GM21825 (cell line): ENCODE data around the gene STK4.
"Not testable (repeated sequence)": the region's sequence is repeated elsewhere in the genome, so short reads cannot be mapped to it uniquely, and the experiment has no call there.

Experiments
- ATAC-seq: cut with Tn5 transposase; IDR thresholded peaks from one replicate; pipeline ENCODE4 v1.9.1; 2021; ENCODE audit warnings: mild to moderate bottlenecking, moderate library complexity; ENCODE audit not compliant: unreplicated experiment

Gene STK4

GRCh38 chr20:44981736-44982406 lies 15.6 kb downstream of the STK4 start:
- no peak for ATAC-seq

DNA sequence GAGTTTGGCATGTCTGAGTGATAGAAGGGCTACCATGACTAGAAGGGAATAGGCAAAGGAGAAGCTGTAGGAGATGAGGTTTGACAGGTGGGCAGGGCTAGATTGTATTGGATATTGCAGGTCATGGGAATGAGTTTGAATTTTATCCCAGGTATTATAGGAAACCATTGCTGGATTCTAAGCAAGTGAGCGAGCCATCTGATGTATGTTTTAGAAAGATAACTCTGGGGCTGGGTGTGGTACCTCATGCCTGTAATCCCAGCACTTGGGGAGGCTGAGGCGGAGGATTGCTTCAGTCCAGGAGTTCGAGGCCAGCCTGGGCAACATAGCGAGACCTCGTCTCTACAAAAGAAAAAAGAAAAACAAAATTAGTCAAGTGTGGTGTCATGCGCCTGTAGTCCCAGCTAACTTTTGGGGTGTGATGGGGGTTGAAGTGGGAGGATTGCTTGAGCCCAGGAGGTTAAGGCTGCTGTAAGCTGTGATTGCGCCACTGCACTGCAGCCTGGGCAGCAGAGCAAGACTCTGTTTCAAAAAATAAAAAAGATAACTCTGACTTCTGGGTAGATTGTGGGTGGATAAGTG lies 16.9 kb downstream of the STK4 start:
- no peak for ATAC-seq

DNA sequence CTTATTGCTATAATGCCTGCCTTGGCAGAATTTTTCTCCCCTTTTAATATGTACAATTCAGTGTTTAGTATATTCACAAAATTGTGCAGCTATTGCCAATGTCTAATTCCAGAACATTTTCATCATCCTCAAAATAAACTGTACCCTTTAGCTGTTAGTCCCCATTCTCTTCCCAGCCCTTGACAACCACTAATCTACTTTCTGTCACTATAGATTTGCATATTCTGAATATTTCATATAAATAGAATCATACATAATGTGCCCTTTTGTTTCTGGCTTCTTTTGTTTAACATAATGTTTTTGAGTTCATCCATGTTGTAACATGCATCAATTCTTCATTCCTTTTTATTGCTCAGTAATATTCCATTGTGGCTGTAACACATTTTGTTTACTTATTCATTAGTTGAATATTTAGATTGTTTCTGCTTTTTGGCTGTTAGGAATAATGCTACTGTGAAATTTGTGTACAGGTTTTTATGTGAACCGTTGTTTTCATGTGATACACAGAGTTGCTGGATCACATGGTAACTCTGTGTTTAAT lies 22.4 kb downstream of the STK4 start:
- ATAC-seq: no peak

GRCh38 chr20:44990425-44990824 lies 24.1 kb downstream of the STK4 start:
- ATAC-seq: no peak

- no peak for ATAC-seq
These were observed 24.6 kb downstream of the STK4 start for GRCh38 chr20:44990957-44991356.

DNA sequence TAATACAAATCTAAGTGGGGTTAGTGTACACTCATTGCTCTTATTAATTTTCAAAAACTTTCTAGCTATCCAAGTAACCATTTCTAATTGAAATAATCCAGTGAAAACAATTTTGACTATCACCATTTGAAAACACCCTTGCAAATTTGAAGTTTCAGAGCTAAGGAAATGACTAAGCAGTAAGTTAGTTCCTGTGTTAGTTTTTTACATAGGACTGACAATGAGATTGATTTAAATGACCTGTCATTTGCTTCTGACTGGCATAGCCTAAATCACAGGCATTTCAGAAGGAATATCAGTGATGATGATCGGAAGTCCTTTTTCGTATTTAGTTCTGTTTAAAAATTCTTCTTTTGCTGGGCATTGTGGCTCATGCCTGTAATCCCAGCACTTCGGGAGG lies 27.0 kb downstream of the STK4 start:
- no peak for ATAC-seq

DNA sequence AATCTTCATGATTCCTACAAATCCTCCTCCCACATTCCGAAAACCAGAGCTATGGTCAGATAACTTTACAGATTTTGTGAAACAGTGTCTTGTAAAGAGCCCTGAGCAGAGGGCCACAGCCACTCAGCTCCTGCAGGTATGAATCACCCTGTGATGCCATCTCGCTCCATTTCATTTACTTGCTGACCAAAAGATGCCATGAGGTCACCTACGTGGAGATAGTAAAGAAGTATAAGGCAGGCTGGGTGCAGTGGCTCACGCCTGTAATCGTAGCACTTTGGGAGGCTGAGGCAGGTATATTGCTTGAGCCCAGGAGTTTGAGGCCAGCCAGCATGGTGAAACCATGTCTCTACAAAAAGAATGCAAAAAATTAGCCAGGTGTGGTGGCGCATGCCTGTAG lies 30.9 kb downstream of the STK4 start:
- ATAC-seq: no peak

GRCh38 chr20:44997668-44998067 lies 31.4 kb downstream of the STK4 start:
- ATAC-seq: no peak

DNA sequence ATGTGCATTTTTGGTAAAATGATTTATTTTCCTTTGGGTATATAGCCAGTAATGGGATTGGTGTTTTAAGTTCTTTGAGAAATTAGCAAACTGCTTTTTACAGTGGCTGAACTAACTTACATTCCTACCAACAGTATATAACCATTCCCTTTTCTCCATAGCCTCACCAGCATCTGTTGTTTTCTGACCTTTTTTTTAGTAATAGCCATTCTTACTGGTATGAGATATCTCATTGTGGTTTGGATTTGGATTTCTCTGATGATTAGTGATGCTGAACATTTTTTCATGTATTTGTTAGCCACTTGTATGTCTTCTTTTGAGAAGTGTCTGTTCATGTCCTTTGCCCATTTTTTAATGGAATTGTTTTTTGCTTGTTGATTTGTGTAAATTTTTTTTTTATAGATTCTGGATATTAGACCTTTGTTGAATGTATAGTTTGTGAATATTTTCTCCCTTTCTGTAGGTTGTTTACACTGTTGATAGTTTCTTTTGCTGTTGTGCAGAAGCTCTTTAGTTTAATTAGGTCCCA lies 42.3 kb downstream of the STK4 start:
- no peak for ATAC-seq

- ATAC-seq: no peak
These were observed 44.1 kb downstream of the STK4 start for GRCh38 chr20:45010399-45010828.

GRCh38 chr20:45011108-45011526 lies 44.8 kb downstream of the STK4 start:
- no peak for ATAC-seq

- no peak for ATAC-seq
These were observed 46.5 kb downstream of the STK4 start for GRCh38 chr20:45012682-45013302.

DNA sequence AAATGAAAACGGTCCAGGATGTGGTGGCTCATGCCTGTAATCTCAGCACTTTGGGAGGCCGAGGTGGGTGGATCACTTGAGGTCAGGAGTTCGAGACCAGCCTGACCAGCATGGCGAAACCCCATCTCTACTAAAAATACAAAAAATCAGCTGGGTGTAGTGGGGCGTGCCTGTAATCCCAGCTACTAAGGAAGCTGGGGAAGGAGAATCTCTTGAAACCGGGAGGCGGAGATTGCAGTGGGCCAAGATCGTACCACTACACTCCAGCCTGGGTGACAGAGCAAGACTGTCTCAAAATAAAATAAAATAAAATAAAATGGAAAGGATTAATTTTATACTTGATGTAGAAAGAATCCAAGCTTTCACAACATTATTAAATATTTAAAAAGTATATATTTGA lies 47.8 kb downstream of the STK4 start:
- ATAC-seq: not testable (repeated sequence)

GRCh38 chr20:45014671-45015415 lies 48.5 kb downstream of the STK4 start:
- ATAC-seq: no peak

DNA sequence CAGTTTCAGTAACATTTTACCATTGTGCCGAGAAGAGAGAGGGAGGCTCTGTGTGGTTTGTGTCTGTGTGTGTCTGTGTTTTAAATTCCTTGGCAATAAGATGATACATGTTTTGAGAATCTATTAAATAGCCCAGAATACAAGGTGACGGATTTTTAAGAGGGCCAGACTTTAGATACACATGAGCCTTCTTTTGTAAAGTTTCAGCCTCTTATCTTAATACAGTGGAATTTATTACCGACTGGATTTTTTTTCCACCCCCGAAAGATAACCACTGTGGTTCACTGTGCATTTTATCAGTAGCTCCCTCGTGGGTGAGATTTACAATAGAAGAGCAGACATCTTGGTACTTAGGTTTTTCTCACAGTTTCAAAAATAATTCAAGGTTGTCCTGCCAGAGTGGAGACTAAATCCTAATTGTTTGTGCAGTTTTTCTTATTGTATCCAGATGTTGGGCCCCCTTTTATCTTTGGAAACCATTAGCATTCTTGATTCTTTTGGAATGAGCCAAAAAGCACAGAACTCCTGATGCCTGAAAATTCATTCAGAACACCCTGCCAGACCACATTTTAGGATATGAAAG lies 49.9 kb downstream of the STK4 start:
- ATAC-seq: no peak

- ATAC-seq: no peak
These were observed 51.0 kb downstream of the STK4 start for GRCh38 chr20:45017281-45017680.

DNA sequence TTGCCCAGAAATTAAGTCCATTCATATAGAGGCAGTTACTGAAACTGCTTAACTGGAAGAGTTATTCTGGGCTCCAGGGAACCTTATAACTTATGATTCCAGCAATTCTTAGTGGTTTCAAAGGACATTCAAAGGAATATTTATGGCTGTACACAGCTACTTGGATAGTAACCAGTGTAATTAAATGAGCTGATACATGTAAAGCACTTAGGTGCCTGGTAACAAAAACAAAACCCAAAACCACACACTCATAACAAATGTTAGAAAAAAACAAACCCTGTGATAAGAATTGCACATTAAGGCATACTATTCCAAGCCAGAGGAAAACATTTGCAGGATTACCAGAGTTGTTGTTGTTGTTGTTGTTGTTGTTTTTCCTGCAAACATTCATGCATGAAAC lies 51.5 kb downstream of the STK4 start:
- no peak for ATAC-seq

- ATAC-seq: no peak
These were observed 52.9 kb downstream of the STK4 start for GRCh38 chr20:45019027-45019761.

- no peak for ATAC-seq
These were observed 53.4 kb downstream of the STK4 start for GRCh38 chr20:45019762-45020123.

- ATAC-seq: no peak
These were observed 54.0 kb downstream of the STK4 start for GRCh38 chr20:45020236-45020886.
